ENCODE data around the gene NRSN2.
"Not testable (repeated sequence)": the region's sequence is repeated elsewhere in the genome, so short reads cannot be mapped to it uniquely, and the experiment has no call there.

NRSN2 gene

DNA sequence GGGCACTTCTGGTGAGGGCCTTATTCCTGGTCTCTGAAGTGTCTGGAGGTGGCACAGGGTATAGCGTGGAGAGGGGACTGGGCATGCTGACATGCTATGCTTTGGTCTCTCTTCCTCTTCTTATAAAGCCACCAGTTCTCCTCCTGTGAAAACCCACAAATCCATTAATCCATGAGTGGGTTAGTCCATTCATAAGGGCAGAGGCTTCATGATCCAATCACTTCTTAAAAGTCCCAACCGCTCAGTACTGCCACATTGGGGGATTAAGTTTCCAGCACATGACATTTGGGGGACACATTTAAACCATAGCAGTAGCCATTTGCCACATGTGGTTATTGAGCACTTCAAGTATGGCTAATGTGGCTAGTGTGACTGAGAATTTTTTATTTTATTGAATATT is 29.8 kb downstream of the NRSN2 start:
- H3K27ac ChIP-seq (ENCODE audit: low read depth, low read length), result no peak overlapping the region
- H3K9ac ChIP-seq (ENCODE audit: low read length), result no peak overlapping the region
- H3K36me3 ChIP-seq (ENCODE audit: control insufficient read depth, insufficient read depth, low read length), result no peaks in the 10 kb centered on the region
- H3K4me3 ChIP-seq (ENCODE audit: low read length), result no peak overlapping the region
- no peaks in the 10 kb centered on the region for H3K4me1 ChIP-seq (ENCODE audit: control insufficient read depth, insufficient read depth, low read length)
- H3K27me3 ChIP-seq (ENCODE audit: control insufficient read depth, insufficient read depth, low read length), result peaks cover 2% of the 10 kb centered on the region

DNA sequence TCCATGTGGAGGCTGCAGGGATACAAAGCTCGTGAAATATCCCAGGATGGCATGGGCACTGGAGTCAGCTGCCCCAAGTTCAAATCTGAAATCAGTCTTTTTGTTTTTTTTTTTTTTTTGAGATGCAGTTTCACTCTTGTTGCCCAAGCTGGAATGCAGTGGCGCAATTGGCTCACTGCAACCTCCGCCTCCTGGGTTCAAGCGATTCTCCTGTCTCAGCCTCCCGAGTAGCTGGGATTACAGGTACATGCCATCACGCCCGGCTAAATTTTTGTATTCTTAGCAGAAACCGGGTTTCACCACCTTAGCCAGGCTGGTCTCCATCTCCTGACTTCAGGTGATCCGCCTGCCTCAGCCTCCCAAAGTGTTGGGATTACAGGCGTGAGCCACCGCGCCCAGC is 30.7 kb downstream of the NRSN2 start:
- not testable (repeated sequence) for H3K27me3 ChIP-seq (ENCODE audit: control insufficient read depth, insufficient read depth, low read length); H3K27ac ChIP-seq (ENCODE audit: low read depth, low read length); H3K4me3 ChIP-seq (ENCODE audit: low read length); H3K36me3 ChIP-seq (ENCODE audit: control insufficient read depth, insufficient read depth, low read length); H3K4me1 ChIP-seq (ENCODE audit: control insufficient read depth, insufficient read depth, low read length); H3K9ac ChIP-seq (ENCODE audit: low read length)

DNA sequence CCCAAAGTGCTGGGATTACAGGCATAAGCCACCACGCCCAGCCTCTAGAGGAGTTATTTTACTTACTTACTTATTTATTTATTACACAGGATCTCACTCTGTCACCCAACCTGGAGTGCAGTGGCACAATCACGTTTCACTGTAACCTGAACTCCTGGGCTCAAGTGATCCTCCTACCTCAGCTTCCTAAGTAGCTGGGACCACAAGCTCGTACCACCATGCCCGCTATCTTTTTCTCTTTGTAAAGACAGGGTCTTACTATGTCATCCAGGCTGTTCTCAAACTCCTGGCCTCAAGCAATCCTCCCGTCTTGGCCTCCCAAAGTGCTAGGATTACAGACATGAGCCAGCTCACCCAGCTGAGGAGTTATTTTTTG is 32.0 kb downstream of the NRSN2 start:
- no peak overlapping the region for H3K27ac ChIP-seq (ENCODE audit: low read depth, low read length)
- peaks cover 2% of the 10 kb centered on the region for H3K27me3 ChIP-seq (ENCODE audit: control insufficient read depth, insufficient read depth, low read length)
- no peaks in the 10 kb centered on the region for H3K4me1 ChIP-seq (ENCODE audit: control insufficient read depth, insufficient read depth, low read length)
- no peak overlapping the region for H3K9ac ChIP-seq (ENCODE audit: low read length)
- H3K36me3 ChIP-seq (ENCODE audit: control insufficient read depth, insufficient read depth, low read length), result no peaks in the 10 kb centered on the region
- no peak overlapping the region for H3K4me3 ChIP-seq (ENCODE audit: low read length)

DNA sequence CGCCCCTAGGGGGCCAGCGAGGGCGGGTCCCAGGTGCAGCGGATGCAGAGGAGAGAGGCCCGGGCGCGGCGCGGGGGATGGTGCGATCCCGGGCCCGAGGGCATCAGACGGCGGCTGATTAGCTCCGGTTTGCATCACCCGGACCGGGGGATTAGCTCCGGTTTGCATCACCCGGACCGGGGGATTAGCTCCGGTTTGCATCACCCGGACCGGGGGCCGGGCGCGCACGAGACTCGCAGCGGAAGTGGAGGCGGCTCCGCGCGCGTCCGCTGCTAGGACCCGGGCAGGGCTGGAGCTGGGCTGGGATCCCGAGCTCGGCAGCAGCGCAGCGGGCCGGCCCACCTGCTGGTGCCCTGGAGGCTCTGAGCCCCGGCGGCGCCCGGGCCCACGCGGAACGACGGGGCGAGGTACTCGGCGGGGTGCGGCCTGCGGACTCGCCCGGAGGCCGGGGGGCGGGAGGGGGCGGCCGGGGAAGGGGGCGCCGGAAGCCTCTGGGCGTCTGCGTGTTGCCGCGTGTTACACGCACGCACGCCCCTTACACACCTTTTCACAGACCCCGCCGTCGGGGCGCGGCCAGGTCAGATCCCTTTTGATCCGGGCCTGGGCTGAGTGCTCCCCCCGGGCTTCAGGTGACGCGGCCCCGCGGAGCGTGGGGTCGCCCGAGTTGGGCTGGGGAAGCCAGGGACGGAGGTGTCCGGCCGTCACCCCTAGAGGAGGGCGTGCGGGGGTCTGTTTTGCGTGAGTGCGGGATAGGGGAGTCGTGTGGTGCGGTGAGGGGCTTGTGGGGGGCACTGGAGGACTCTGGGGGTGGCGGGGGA is 34.1 kb downstream of the NRSN2 start:
- H3K27ac ChIP-seq (ENCODE audit: low read depth, low read length), result no peak overlapping the region
- H3K36me3 ChIP-seq (ENCODE audit: control insufficient read depth, insufficient read depth, low read length), result no peaks in the 10 kb centered on the region
- H3K27me3 ChIP-seq (ENCODE audit: control insufficient read depth, insufficient read depth, low read length), result peaks cover 2% of the 10 kb centered on the region
- no peaks in the 10 kb centered on the region for H3K4me1 ChIP-seq (ENCODE audit: control insufficient read depth, insufficient read depth, low read length)
- no peak overlapping the region for H3K9ac ChIP-seq (ENCODE audit: low read length)
- H3K4me3 ChIP-seq (ENCODE audit: low read length), result peak overlapping the region; percentile 61

DNA sequence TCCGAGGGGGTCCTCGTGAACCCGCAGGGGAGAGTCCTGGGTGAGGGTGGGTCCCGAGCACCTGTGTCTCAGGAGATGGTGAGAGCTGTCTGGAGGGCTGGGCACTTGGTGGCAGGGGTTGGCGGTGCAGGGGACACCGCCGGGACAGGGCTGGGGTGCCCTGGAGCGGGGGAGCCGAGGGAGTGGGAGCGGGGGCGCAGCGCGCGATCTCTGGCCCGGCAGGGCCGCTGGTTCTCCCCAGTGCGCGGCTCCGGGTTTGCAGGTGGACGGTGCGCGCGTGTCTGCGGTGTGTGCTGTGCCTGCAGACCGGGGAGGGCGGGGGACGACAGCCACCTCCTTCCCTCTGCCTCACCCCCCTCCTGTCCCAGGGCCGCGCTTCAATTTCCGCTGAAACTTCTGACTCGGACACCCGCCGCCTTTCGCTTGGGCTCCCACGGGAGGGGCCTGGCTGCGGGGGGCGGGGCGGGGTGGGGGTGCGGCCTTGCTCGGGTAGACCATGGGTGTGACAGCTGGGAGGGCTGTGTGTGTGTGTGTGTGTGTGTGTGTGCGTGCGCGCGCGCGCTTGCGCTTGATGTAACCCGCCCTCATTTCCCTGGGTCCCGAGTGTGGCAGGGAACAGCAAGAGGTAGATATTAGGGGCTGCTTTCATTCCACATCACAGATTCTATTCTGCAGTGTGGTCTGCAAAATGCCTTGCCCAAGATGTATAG is 34.8 kb downstream of the NRSN2 start:
- Histone ChIP-seq H3K9ac (ENCODE audit: low read length) (no peak overlapping the region), H3K27ac (ENCODE audit: low read depth, low read length) (no peak overlapping the region), H3K27me3 (ENCODE audit: control insufficient read depth, insufficient read depth, low read length) (peaks cover 2% of the 10 kb centered on the region), H3K4me3 (ENCODE audit: low read length) (peak overlapping the region; percentile 61), H3K36me3 (ENCODE audit: control insufficient read depth, insufficient read depth, low read length) (no peaks in the 10 kb centered on the region), H3K4me1 (ENCODE audit: control insufficient read depth, insufficient read depth, low read length) (no peaks in the 10 kb centered on the region)

DNA sequence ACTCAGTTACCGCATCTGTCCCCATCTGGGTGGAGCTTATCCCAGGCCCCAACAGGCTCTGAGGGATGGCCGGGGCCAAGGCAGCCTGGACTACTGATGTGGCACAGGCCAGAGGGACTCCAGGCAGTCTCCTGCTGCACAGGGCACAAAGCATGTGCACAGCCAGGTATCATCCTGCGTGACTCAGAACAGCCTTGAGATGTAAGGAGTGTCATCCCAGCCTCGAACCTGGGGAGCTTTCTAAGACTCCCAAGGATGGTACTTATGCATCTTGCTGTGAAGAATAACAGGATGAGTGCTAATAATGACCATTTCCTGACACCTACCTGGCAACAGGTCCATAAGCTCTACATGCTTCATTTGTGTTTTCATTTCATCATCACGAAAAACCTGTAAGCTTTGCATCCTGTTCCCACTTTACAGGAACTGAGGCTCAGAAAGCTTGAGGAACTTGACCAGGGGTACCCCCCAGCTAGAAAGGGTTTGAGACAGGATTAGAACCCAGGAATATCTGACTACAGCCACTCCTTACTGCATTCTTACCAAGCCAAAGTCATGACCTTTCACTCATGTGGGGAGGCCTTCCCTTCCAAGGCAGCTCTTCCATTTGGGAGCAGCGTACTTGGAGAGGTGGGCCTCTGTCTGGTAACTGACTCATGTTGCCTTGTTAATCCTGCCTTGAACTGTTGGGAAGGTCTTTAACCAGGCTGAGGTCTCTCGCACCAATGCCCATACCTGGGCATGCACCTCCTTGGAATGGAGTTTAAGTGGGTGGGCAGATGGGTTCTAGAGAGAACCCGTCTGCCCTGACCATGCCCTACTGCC is 35.6 kb downstream of the NRSN2 start:
- H3K27ac ChIP-seq (ENCODE audit: low read depth, low read length), result no peak overlapping the region
- peak overlapping the region; percentile 45 for H3K9ac ChIP-seq (ENCODE audit: low read length)
- H3K27me3 ChIP-seq (ENCODE audit: control insufficient read depth, insufficient read depth, low read length), result peaks cover 2% of the 10 kb centered on the region
- no peaks in the 10 kb centered on the region for H3K36me3 ChIP-seq (ENCODE audit: control insufficient read depth, insufficient read depth, low read length)
- H3K4me3 ChIP-seq (ENCODE audit: low read length), result peak overlapping the region; percentile 29
- no peaks in the 10 kb centered on the region for H3K4me1 ChIP-seq (ENCODE audit: control insufficient read depth, insufficient read depth, low read length)

DNA sequence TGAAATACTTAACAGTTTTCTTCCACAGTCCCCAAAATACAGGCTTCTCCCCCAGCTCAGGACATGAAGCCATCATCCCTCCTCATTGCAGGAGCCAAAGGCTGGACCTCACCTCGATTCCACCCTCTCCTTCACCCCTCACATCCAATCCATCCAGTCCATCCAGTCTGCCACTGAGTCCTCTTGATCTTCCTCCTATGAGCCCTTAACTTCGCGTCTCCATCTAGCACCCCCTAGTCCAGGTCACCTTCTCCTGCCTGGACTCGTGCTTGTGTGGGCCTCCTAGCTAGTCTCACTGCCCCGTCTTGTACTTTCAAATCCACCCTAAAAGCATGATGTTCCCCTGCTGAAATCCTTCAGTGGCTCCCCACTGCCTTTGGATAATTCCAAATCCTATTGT is 37.0 kb downstream of the NRSN2 start:
- Histone ChIP-seq H3K4me1 (ENCODE audit: control insufficient read depth, insufficient read depth, low read length) (no peaks in the 10 kb centered on the region), H3K27me3 (ENCODE audit: control insufficient read depth, insufficient read depth, low read length) (peaks cover 2% of the 10 kb centered on the region), H3K9ac (ENCODE audit: low read length) (no peak overlapping the region), H3K27ac (ENCODE audit: low read depth, low read length) (no peak overlapping the region), H3K4me3 (ENCODE audit: low read length) (no peak overlapping the region), H3K36me3 (ENCODE audit: control insufficient read depth, insufficient read depth, low read length) (peaks cover 6% of the 10 kb centered on the region)

DNA sequence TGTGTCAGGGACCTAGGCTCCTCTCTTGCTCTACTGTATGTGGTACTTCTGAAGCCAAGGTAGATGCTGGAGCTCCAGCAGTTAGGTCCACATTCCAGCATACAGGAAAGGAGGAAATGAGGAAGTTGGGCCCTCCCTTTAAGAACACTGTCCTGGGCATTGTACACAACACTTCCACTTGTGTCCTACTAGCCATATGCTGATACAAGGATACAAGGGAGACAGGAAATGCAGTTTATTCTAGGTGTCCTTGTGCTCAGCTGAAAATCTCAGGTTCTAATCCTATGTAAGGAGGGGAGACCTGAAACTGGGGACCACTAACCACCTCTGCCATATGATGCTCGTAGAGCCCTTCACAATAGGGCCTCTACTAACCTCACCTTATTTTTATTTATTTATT is 37.8 kb downstream of the NRSN2 start:
- Histone ChIP-seq H3K36me3 (ENCODE audit: control insufficient read depth, insufficient read depth, low read length) (peaks cover 6% of the 10 kb centered on the region), H3K4me1 (ENCODE audit: control insufficient read depth, insufficient read depth, low read length) (no peaks in the 10 kb centered on the region), H3K4me3 (ENCODE audit: low read length) (no peak overlapping the region)

DNA sequence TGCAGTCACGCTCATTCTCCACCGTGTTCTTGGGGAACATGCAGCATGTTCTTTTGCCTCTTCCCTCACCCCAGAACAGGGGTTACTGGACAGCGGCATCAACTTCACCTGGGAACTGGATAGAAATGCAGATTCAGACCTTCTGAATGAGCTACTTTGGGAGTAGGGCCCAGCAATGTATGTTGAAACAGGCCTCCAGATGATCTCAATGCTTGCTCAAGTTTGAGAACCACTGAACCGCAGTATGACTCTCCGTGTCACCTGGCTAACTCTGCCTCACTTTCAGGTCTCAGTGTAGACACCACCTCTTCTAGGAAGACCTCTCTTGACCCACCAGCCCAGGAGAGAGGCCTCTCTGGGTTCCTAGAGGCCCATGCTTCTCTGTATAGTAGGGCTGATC is 38.5 kb downstream of the NRSN2 start:
- Histone ChIP-seq H3K9ac (ENCODE audit: low read length) (no peak overlapping the region), H3K27me3 (ENCODE audit: control insufficient read depth, insufficient read depth, low read length) (peaks cover 2% of the 10 kb centered on the region), H3K27ac (ENCODE audit: low read depth, low read length) (no peak overlapping the region)

More for the DNA sequence above, 37.8 kb downstream of the NRSN2 start:
- no peak overlapping the region for H3K9ac ChIP-seq (ENCODE audit: low read length)
- no peak overlapping the region for H3K27ac ChIP-seq (ENCODE audit: low read depth, low read length)
- H3K27me3 ChIP-seq (ENCODE audit: control insufficient read depth, insufficient read depth, low read length), result peaks cover 2% of the 10 kb centered on the region

DNA sequence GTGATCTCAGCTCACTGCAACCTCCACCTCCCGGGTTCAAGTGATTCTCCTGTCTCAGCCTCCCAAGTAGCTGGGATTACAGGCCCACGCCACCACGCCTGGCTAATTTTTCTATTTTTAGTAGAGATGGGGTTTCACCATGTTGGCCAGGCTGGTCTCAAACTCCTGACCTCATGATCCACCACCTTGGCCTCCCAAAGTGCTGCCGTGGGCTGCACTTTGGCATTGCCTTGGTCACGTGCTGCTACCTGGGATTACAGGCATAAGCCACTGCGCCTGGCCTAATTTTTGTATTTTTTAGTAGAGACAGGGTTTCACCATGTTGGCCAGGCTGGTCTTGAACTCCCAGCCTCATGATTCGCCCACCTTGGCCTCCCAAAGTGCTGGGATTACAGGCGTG is 39.7 kb downstream of the NRSN2 start:
- H3K4me1 ChIP-seq (ENCODE audit: control insufficient read depth, insufficient read depth, low read length); H3K27me3 ChIP-seq (ENCODE audit: control insufficient read depth, insufficient read depth, low read length); H3K4me3 ChIP-seq (ENCODE audit: low read length); H3K36me3 ChIP-seq (ENCODE audit: control insufficient read depth, insufficient read depth, low read length); H3K9ac ChIP-seq (ENCODE audit: low read length); H3K27ac ChIP-seq (ENCODE audit: low read depth, low read length): not testable (repeated sequence)

More for the DNA sequence above, 38.5 kb downstream of the NRSN2 start:
- Histone ChIP-seq H3K36me3 (ENCODE audit: control insufficient read depth, insufficient read depth, low read length) (peaks cover 6% of the 10 kb centered on the region), H3K4me1 (ENCODE audit: control insufficient read depth, insufficient read depth, low read length) (no peaks in the 10 kb centered on the region), H3K4me3 (ENCODE audit: low read length) (no peak overlapping the region)

DNA sequence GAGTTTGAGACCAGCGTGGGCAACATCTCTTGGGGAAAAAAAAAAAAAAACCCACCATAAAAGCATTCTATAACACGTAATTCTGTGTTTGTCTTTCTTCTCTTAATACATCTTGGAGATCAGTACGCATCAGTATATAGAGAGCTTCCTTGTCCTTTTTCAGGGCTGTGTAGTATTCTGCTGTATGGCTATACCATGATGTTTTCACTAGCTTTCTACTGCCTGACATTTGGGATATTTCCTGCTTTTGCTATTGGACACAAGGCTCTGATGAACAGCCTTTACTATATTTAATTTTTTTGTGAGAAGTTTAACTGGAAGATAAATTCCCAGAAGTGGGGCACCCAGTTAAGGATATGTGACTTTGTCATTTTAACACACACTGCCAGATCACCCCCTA is 40.6 kb downstream of the NRSN2 start:
- peaks cover 6% of the 10 kb centered on the region for H3K36me3 ChIP-seq (ENCODE audit: control insufficient read depth, insufficient read depth, low read length)
- H3K4me3 ChIP-seq (ENCODE audit: low read length), result no peak overlapping the region
- H3K4me1 ChIP-seq (ENCODE audit: control insufficient read depth, insufficient read depth, low read length), result no peaks in the 10 kb centered on the region
- H3K9ac ChIP-seq (ENCODE audit: low read length), result no peak overlapping the region
- H3K27ac ChIP-seq (ENCODE audit: low read depth, low read length), result no peak overlapping the region
- H3K27me3 ChIP-seq (ENCODE audit: control insufficient read depth, insufficient read depth, low read length), result no peaks in the 10 kb centered on the region
